WTC11 (cell line): Measurements from ENCODE around the gene LOC128125822.

ENCODE experiments used
- ATAC-seq: fragments of 200-7000 bp; cut with Tn5 transposase; 2 replicates; pipeline ENCODE4 v1.10.0; 2021; ENCODE audit warnings: mild to moderate bottlenecking, moderate library complexity
- CTCF ChIA-PET: fragments of 300-600 bp; sonication (Branson Sonifier 250); formaldehyde crosslinking; loops from one replicate; lab custom pipeline; 2021; ENCODE audit warnings: antibody characterized with exemption; lab: Charles Lee
- POLR2A ChIA-PET: fragments of 350-600 bp; sonication (Branson Sonifier 250); formaldehyde crosslinking; loops from one replicate; lab custom pipeline; 2021; ENCODE audit warnings: antibody characterized with exemption; lab: Charles Lee
- DNase-seq: peaks from one replicate; pipeline ENCODE4 v3.0.0; 2021; ENCODE audit warnings: low spot score
- H3K27ac Mint-ChIP-seq: 2 replicates; pipeline ENCODE4 v1.8.0; 2021; ENCODE audit warnings: mixed read lengths
- H3K27me3 Mint-ChIP-seq: 2 replicates; pipeline ENCODE4 v1.8.0; 2021; ENCODE audit warnings: low read depth, mild to moderate bottlenecking, moderate library complexity, mixed read lengths
- H3K36me3 Mint-ChIP-seq: 2 replicates; pipeline ENCODE4 v1.8.0; 2021; ENCODE audit warnings: mixed read lengths
- H3K4me1 Mint-ChIP-seq: 2 replicates; pipeline ENCODE4 v1.8.0; 2022; ENCODE audit warnings: mixed read lengths
- H3K4me3 Mint-ChIP-seq: 2 replicates; pipeline ENCODE4 v1.8.0; 2021; ENCODE audit warnings: mild to moderate bottlenecking, moderate library complexity, mixed read lengths
- H3K9me3 Mint-ChIP-seq: 2 replicates; pipeline ENCODE4 v1.8.0; 2021; ENCODE audit warnings: mixed read lengths
- ATF1 ChIP-seq: sonication (generic); formaldehyde crosslinking; IDR thresholded peaks from 2 replicates; pipeline ENCODE4 v1.8.1; 2023; ENCODE audit warnings: mild to moderate bottlenecking, moderate library complexity, missing genetic modification reagents
- CBFB ChIP-seq: sonication (generic); formaldehyde crosslinking; IDR thresholded peaks from 2 replicates; pipeline ENCODE4 v1.8.1; 2022; ENCODE audit warnings: mild to moderate bottlenecking, low read depth, missing genetic modification reagents
- ESRRA ChIP-seq: sonication (generic); formaldehyde crosslinking; IDR thresholded peaks from 2 replicates; pipeline ENCODE4 v1.8.1; 2022; ENCODE audit warnings: mild to moderate bottlenecking, missing genetic modification reagents, borderline replicate concordance
- FOXK1 ChIP-seq: sonication (generic); formaldehyde crosslinking; IDR thresholded peaks from 2 replicates; pipeline ENCODE4 v1.8.0; 2022; ENCODE audit warnings: mild to moderate bottlenecking, moderate library complexity, missing genetic modification reagents
- IRF1 ChIP-seq: sonication (generic); formaldehyde crosslinking; IDR thresholded peaks from 2 replicates; pipeline ENCODE4 v1.8.0; 2023; ENCODE audit warnings: missing genetic modification reagents
- JUN ChIP-seq: sonication (generic); formaldehyde crosslinking; IDR thresholded peaks from 2 replicates; pipeline ENCODE4 v1.8.0; 2023; ENCODE audit warnings: mild to moderate bottlenecking, missing genetic modification reagents
- MLX ChIP-seq: sonication (generic); formaldehyde crosslinking; IDR thresholded peaks from 2 replicates; pipeline ENCODE4 v1.8.1; 2023; ENCODE audit warnings: mild to moderate bottlenecking, missing genetic modification reagents, moderate library complexity
- MYBL2 ChIP-seq: sonication (generic); formaldehyde crosslinking; IDR thresholded peaks from 2 replicates; pipeline ENCODE4 v1.8.1; 2023; ENCODE audit warnings: mild to moderate bottlenecking, moderate library complexity, missing genetic modification reagents
- NFATC4 ChIP-seq: fragments of 250-450 bp; sonication (Bioruptor Pico); IDR thresholded peaks from 2 replicates; pipeline ENCODE4 v1.9.0; 2021; ENCODE audit warnings: mild to moderate bottlenecking
- NR2C2 ChIP-seq: sonication (generic); formaldehyde crosslinking; IDR thresholded peaks from 2 replicates; pipeline ENCODE4 v1.8.0; 2022; ENCODE audit warnings: mild to moderate bottlenecking, missing genetic modification reagents
- TP53 ChIP-seq: sonication (generic); formaldehyde crosslinking; IDR thresholded peaks from 2 replicates; pipeline ENCODE4 v1.8.1; 2023; ENCODE audit warnings: mild to moderate bottlenecking, missing genetic modification reagents
- ZNF671 ChIP-seq: fragments of 250-450 bp; sonication (Bioruptor Pico); IDR thresholded peaks from 2 replicates; pipeline ENCODE4 v1.8.0; 2021; ENCODE audit warnings: mild to moderate bottlenecking
- TF ChIP-seq, protein P1 (sequence below): sonication (generic); formaldehyde crosslinking; conservative IDR thresholded peaks from 2 replicates; pipeline ENCODE4 v1.8.1; 2022; ENCODE audit warnings: mild to moderate bottlenecking, missing genetic modification reagents
- TF ChIP-seq, protein P2 (sequence below): fragments of 250-450 bp; sonication (Bioruptor Pico); IDR thresholded peaks from 2 replicates; pipeline ENCODE4 v1.8.0; 2021; ENCODE audit warnings: mild to moderate bottlenecking
- TF ChIP-seq, protein P3 (sequence below): fragments of 250-450 bp; sonication (Bioruptor Pico); conservative IDR thresholded peaks from 2 replicates; pipeline ENCODE4 v1.9.0; 2021; ENCODE audit warnings: mild to moderate bottlenecking
- TF ChIP-seq, protein P4 (sequence below): sonication (generic); formaldehyde crosslinking; IDR thresholded peaks from 2 replicates; pipeline ENCODE4 v1.8.0; 2023; ENCODE audit warnings: missing genetic modification reagents, mild to moderate bottlenecking, borderline replicate concordance

LOC128125822 gene

GRCh38 chr6:63530182-63530581, 42.1 kb upstream of the LOC128125822 start:
- ChIA-PET CTCF (no interaction called here), POLR2A (no interaction called here)
- H3K27ac Mint-ChIP-seq, result no peak overlapping the region
- no peaks in the 10 kb centered on the region; the same call in 1 of the 2 replicates for H3K36me3 Mint-ChIP-seq
- DNase-seq (no peak), ATAC-seq (no peak)
- peaks cover 13% of the 10 kb centered on the region for H3K9me3 Mint-ChIP-seq
- no peaks in the 10 kb centered on the region for H3K4me1 Mint-ChIP-seq
- peaks cover 61% of the 10 kb centered on the region for H3K27me3 Mint-ChIP-seq
- no peak overlapping the region for H3K4me3 Mint-ChIP-seq
- TF ChIP-seq, protein P1, sequence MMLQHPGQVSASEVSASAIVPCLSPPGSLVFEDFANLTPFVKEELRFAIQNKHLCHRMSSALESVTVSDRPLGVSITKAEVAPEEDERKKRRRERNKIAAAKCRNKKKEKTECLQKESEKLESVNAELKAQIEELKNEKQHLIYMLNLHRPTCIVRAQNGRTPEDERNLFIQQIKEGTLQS, result no peak
- TF ChIP-seq NFATC4 (CRISPR knock-in tag), result no peak

- Mint-ChIP-seq H3K27ac (no peak overlapping the region), H3K4me1 (no peaks in the 10 kb centered on the region), H3K4me3 (no peak overlapping the region), H3K36me3 (no peaks in the 10 kb centered on the region; the same call in 1 of the 2 replicates), H3K27me3 (peaks cover 67% of the 10 kb centered on the region), H3K9me3 (peaks cover 8% of the 10 kb centered on the region)
- ChIA-PET POLR2A (no interaction called here), CTCF (no interaction called here)
- ATAC-seq (no peak), DNase-seq (no peak)
- TF ChIP-seq, protein P2, sequence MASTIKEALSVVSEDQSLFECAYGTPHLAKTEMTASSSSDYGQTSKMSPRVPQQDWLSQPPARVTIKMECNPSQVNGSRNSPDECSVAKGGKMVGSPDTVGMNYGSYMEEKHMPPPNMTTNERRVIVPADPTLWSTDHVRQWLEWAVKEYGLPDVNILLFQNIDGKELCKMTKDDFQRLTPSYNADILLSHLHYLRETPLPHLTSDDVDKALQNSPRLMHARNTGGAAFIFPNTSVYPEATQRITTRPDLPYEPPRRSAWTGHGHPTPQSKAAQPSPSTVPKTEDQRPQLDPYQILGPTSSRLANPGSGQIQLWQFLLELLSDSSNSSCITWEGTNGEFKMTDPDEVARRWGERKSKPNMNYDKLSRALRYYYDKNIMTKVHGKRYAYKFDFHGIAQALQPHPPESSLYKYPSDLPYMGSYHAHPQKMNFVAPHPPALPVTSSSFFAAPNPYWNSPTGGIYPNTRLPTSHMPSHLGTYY, result no peak
These were observed 41.3 kb upstream of the LOC128125822 start for GRCh38 chr6:63530991-63531390.

GRCh38 chr6:63533026-63533425, 39.3 kb upstream of the LOC128125822 start:
- H3K9me3 Mint-ChIP-seq, result peaks cover 4% of the 10 kb centered on the region; the same call in 1 of the 2 replicates
- POLR2A ChIA-PET, result no interaction called here
- H3K36me3 Mint-ChIP-seq, result no peaks in the 10 kb centered on the region; the same call in 1 of the 2 replicates
- no peaks in the 10 kb centered on the region for H3K4me1 Mint-ChIP-seq
- ATAC-seq, result no peak
- TF ChIP-seq FOXK1 (CRISPR knock-in tag) (no peak), ATF1 (CRISPR knock-in tag) (no peak), MLX (CRISPR knock-in tag) (no peak), TP53 (no peak), CBFB (CRISPR knock-in tag) (no peak), NFATC4 (CRISPR knock-in tag) (no peak), ZNF671 (CRISPR knock-in tag) (no peak), MYBL2 (CRISPR knock-in tag) (no peak), IRF1 (no peak), JUN (CRISPR knock-in tag) (no peak), NR2C2 (no peak), ESRRA (CRISPR knock-in tag) (no peak)
- TF ChIP-seq, protein P2, result no peak
- TF ChIP-seq, protein P3, sequence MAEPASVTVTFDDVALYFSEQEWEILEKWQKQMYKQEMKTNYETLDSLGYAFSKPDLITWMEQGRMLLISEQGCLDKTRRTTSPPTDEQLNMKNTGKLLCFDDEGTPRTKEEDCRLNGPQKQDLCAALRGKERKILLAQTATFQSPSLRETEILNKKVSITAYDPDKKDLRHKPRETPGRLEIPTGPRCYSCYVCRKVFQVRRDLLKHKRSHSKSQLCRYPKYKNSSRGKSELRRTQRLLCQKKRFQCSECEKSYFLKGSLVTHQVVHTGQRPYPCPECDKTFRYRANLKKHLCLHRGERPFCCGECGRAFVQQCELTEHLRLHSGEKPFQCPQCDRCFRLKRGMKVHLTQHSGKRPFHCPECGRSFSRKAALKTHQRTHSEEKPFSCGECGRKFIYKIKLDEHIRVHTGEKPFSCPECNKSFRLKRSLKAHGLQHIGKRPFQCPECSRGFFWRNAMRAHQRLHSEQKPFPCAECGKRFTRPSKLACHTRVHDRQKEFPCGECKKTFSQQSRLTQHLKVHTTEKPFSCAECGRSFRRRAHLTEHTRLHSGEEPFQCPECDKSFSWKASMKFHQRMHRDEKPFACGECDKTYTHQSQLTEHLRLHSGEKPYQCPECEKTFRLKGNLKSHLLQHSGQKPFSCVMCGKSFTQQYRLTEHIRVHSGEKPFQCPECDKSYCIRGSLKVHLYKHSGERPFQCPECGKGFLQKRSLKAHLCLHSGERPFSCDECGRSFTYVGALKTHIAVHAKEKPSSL (CRISPR knock-in tag), result no peak
- TF ChIP-seq, protein P4, sequence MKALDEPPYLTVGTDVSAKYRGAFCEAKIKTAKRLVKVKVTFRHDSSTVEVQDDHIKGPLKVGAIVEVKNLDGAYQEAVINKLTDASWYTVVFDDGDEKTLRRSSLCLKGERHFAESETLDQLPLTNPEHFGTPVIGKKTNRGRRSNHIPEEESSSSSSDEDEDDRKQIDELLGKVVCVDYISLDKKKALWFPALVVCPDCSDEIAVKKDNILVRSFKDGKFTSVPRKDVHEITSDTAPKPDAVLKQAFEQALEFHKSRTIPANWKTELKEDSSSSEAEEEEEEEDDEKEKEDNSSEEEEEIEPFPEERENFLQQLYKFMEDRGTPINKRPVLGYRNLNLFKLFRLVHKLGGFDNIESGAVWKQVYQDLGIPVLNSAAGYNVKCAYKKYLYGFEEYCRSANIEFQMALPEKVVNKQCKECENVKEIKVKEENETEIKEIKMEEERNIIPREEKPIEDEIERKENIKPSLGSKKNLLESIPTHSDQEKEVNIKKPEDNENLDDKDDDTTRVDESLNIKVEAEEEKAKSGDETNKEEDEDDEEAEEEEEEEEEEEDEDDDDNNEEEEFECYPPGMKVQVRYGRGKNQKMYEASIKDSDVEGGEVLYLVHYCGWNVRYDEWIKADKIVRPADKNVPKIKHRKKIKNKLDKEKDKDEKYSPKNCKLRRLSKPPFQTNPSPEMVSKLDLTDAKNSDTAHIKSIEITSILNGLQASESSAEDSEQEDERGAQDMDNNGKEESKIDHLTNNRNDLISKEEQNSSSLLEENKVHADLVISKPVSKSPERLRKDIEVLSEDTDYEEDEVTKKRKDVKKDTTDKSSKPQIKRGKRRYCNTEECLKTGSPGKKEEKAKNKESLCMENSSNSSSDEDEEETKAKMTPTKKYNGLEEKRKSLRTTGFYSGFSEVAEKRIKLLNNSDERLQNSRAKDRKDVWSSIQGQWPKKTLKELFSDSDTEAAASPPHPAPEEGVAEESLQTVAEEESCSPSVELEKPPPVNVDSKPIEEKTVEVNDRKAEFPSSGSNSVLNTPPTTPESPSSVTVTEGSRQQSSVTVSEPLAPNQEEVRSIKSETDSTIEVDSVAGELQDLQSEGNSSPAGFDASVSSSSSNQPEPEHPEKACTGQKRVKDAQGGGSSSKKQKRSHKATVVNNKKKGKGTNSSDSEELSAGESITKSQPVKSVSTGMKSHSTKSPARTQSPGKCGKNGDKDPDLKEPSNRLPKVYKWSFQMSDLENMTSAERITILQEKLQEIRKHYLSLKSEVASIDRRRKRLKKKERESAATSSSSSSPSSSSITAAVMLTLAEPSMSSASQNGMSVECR (CRISPR knock-in tag), result no peak
- H3K27me3 Mint-ChIP-seq, result peaks cover 76% of the 10 kb centered on the region
- H3K4me3 Mint-ChIP-seq, result no peak overlapping the region
- CTCF ChIA-PET, result no interaction called here
- no peak for DNase-seq
- H3K27ac Mint-ChIP-seq, result no peak overlapping the region
